Peyer's patch (tissue), 4 donors: ENCODE results near the gene TMEM232.

Source experiments
- POLR2A ChIP-seq, 2 donors: fragments of 450-650 bp; IDR thresholded peaks; one replicate each; pipeline ENCODE4 v1.5.1; 2017; ENCODE audit warnings: antibody characterized with exemption in 2 of 2, mild to moderate bottlenecking in 2 of 2, moderate library complexity in 2 of 2
- TF ChIP-seq, protein P1 (sequence below), 6 experiments: fragments of 450-650 bp in 4 of 6; fragments of 200-600 bp in 2 of 6; sonication (generic) in 1 of 6; IDR thresholded peaks; one replicate each; pipeline ENCODE4 v1.5.1; 2017 to 2019; ENCODE audit warnings: antibody characterized with exemption in 6 of 6, mild to moderate bottlenecking in 3 of 6, moderate library complexity in 1 of 6

DNA sequence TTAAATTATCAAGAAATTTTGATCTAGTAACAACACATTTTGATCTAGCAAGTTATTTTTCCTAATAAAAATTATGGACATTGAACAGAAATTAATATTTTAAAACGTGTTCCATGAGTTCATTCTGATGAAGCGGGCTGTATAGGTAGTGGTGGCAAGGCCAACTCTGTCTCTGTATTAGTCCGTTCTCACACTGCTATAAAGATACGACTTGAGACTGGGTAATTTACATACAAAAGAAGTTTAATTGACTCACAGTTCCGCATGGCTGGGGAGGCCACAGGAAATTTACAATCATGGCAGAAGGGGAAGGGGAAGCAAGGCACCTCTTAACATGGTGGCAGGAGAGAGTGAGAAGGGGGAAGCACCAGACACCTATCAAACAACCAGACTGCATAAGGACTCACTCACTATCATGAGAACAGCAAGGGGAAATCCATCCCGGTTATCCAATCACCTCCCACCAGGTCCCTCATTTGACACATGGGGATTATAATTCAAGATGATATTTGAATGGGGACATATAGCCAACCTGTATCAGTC, 61.2 kb downstream of the TMEM232 start:
- TF ChIP-seq, protein P1, sequence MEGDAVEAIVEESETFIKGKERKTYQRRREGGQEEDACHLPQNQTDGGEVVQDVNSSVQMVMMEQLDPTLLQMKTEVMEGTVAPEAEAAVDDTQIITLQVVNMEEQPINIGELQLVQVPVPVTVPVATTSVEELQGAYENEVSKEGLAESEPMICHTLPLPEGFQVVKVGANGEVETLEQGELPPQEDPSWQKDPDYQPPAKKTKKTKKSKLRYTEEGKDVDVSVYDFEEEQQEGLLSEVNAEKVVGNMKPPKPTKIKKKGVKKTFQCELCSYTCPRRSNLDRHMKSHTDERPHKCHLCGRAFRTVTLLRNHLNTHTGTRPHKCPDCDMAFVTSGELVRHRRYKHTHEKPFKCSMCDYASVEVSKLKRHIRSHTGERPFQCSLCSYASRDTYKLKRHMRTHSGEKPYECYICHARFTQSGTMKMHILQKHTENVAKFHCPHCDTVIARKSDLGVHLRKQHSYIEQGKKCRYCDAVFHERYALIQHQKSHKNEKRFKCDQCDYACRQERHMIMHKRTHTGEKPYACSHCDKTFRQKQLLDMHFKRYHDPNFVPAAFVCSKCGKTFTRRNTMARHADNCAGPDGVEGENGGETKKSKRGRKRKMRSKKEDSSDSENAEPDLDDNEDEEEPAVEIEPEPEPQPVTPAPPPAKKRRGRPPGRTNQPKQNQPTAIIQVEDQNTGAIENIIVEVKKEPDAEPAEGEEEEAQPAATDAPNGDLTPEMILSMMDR (IDR thresholded peaks at IDR 0.05) = no peak
- no peak for TF ChIP-seq POLR2A (IDR thresholded peaks at IDR 0.05)
